Measurements from ENCODE around the gene CMC2. TPM values are rescaled to one million over a fixed set of nuclear protein-coding genes. Genes with fewer than 3 reads are reported as not detected.

The CMC2 gene
- total and polyA plus RNA-seq, 2 of the 8 experiments (the other 6 are each of a cell fraction or from before 2014, with no cell fraction given), result 66.6 to 116 TPM

DNA sequence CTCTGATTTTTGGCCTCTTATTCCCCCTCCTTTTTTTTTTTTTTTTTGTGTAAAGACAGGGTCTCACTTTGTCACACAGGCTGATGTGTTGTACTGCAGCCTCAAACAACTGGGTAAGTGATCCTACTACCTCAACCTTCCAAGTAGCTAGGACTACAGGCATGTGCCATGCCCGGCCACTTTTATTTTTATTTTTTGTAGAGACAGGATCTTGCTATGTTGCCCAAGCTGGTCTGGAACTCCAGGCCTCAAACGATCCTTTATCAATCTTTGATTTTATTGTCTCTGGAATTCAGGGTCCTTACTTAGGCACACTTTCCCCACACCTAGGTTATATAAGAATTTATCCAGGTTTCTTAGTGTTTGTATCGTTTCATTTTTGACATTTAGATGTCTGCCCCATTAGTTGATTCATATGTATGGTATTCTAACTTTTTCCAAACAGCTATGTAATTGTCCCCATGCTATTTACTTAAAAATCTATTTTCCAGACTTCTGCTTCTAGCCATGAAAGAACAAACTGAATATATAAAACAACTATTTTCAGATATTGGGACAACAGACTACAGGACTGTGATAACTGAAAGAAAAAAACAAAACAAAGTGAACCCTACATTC, 13.9 kb downstream of the CMC2 start:
- Histone ChIP-seq H4K20me1 (replicated peaks in 1 of 2; ENCODE audit: control insufficient read depth in 1 of 2, insufficient read depth in 2 of 2, low read length in 2 of 2) (peaks cover 8 to 9% of the 10 kb centered on the region in 2 experiments), H4K8ac (ENCODE audit: extremely low read depth, insufficient read depth, low read length) (no peak overlapping the region), H3K23ac (ENCODE audit: insufficient read length) (no peak overlapping the region), H2AFZ (ENCODE audit: low read length) (no peak overlapping the region), H4K91ac (replicated peaks; ENCODE audit: insufficient read length, low read length) (no peak overlapping the region), H3K36me3 (ENCODE audit: control insufficient read depth in 2 of 4, insufficient read depth in 4 of 4, low read length in 3 of 4) (no peaks in the 10 kb centered on the region), H3K9me3 (ENCODE audit: insufficient read depth in 2 of 2, low read depth in 1 of 2, low read length in 1 of 2) (no peaks in the 10 kb centered on the region), H3K27me3 (replicated peaks in 1 of 4; ENCODE audit: control insufficient read depth in 3 of 4, extremely low read depth in 1 of 4, insufficient read depth in 3 of 4, low read length in 3 of 4) (no peaks in the 10 kb centered on the region; a peak in 2 of 7 replicates), H3K18ac (ENCODE audit: extremely low read depth, low read length) (no peak overlapping the region), H3K23me2 (ENCODE audit: low read depth, low read length) (no peaks in the 10 kb centered on the region), H3K79me1 (ENCODE audit: low read depth, low read length) (no peaks in the 10 kb centered on the region; the same call in 1 of the 2 replicates), H2BK15ac (ENCODE audit: low read length) (no peak overlapping the region), H4K5ac (ENCODE audit: insufficient read length, low read depth, low read length) (no peak overlapping the region), H3K14ac (ENCODE audit: insufficient read length) (no peak overlapping the region), H3K27ac (ENCODE audit: low read depth, low read length) (no peak overlapping the region), H2BK12ac (ENCODE audit: low read depth, low read length) (no peak overlapping the region), H2BK120ac (replicated peaks; ENCODE audit: low read depth, low read length) (no peak overlapping the region), H3K9ac (replicated peaks in 1 of 4; ENCODE audit: extremely low read depth in 1 of 4, low read depth in 3 of 4, low read length in 3 of 4) (no peak overlapping the region), H3K79me2 (ENCODE audit: control insufficient read depth in 1 of 2, insufficient read depth in 2 of 2, low read length in 2 of 2) (peaks cover 0 to 32% of the 10 kb centered on the region in 2 experiments; a peak in 2 of 4 replicates), H3K4ac (replicated peaks; ENCODE audit: insufficient read length, low read depth, low read length) (no peak overlapping the region), H3K4me1 (replicated peaks in 1 of 4; ENCODE audit: control insufficient read depth in 3 of 4, insufficient read depth in 4 of 4, low read length in 3 of 4) (peaks cover 0 to 4% (median 1%) of the 10 kb centered on the region in 4 experiments; a peak in 2 of 7 replicates), H2AK5ac (ENCODE audit: low read depth, low read length) (no peak overlapping the region), H3K4me2 (ENCODE audit: insufficient read depth in 1 of 2, low read depth in 2 of 2, low read length in 2 of 2) (no peak overlapping the region), H2BK20ac (ENCODE audit: low read length) (no peak overlapping the region), H3K4me3 (ENCODE audit: extremely low read depth in 1 of 4, insufficient read depth in 2 of 4, low read depth in 3 of 4, low read length in 4 of 4) (no peak overlapping the region), H2BK5ac (ENCODE audit: low read depth, low read length) (no peak overlapping the region), H3K56ac (replicated peaks; ENCODE audit: insufficient read length, low read depth, low read length) (no peak overlapping the region)
- TF ChIP-seq EZH2 (IDR thresholded peaks at IDR 0.05; ENCODE audit: low read depth, low read length, severe bottlenecking) (no peak), CHD1 (IDR thresholded peaks at IDR 0.05; ENCODE audit: low read depth, low read length) (no peak), KDM5A (IDR thresholded peaks at IDR 0.05; ENCODE audit: low read length) (no peak), BACH1 (IDR thresholded peaks at IDR 0.05; ENCODE audit: low read length) (no peak), CBX8 (IDR thresholded peaks at IDR 0.05; ENCODE audit: borderline replicate concordance, low read depth, low read length) (no peak), TAF1 (IDR thresholded peaks at IDR 0.05; ENCODE audit: low read depth, low read length) (no peak), KDM1A (IDR thresholded peaks at IDR 0.05; ENCODE audit: borderline replicate concordance, low read length) (no peak), TBP (IDR thresholded peaks at IDR 0.05; ENCODE audit: low read depth, low read length) (no peak), FOSL1 (IDR thresholded peaks at IDR 0.05; ENCODE audit: insufficient read depth, low read depth, low read length) (no peak), HDAC6 (IDR thresholded peaks at IDR 0.05; ENCODE audit: low read depth, low read length) (no peak), RAD21 (IDR thresholded peaks at IDR 0.05 in 1 of 2, conservative IDR thresholded peaks at IDR 0.05 in 1 of 2; ENCODE audit: low read depth in 2 of 2, low read length in 2 of 2) (no peak)
- TF ChIP-seq, protein P1, sequence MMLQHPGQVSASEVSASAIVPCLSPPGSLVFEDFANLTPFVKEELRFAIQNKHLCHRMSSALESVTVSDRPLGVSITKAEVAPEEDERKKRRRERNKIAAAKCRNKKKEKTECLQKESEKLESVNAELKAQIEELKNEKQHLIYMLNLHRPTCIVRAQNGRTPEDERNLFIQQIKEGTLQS (IDR thresholded peaks at IDR 0.05; ENCODE audit: insufficient read depth, low read depth, low read length), result no peak
- 61% methylated on average over 3 of the region's 3 CpGs; no CpG with 5 or more reads in 1 of the 2 experiments for WGBS, 2 experiments (ENCODE audit: extremely low coverage in 1 of 2, insufficient coverage in 1 of 2, insufficient read length in 1 of 2, insufficient replicate concordance in 2 of 2, low coverage in 1 of 2, low lambda C conversion rate in 2 of 2, missing lambda C conversion rate in 1 of 2)
- CTCF ChIA-PET (ENCODE audit: partially characterized antibody), result interaction anchor here (1.1 to 10.6 kb wide), 4 partner anchors 10 to 68 kb away, joined by 3 to 83 read pairs (median 4); no protein-coding TSS in a partner anchor
- no peak for FAIRE-seq
- POLR2A ChIA-PET (ENCODE audit: partially characterized antibody), result interaction anchor here (1.5 kb wide), 1 partner anchor 43 kb away, joined by 3 read pairs; the partner anchor contains the start of gene ATMIN
- DNase-seq (ENCODE audit: low read depth in 1 of 2, low spot score in 2 of 2), result no peak
